T1000 (cell line): Measurements from ENCODE around the gene CEP350.

ENCODE experiments used
- DNase-seq: peaks from one replicate; lab custom pipeline; 2025; ENCODE audit warnings: mixed read lengths; lab: John Stamatoyannopoulos, UW

The CEP350 gene

GRCh38 chr1:180057883-180058396 lies 103.3 kb downstream of the CEP350 start:
- DNase-seq = no peak

GRCh38 chr1:180061019-180061418 lies 106.4 kb downstream of the CEP350 start:
- no peak for DNase-seq

GRCh38 chr1:180062452-180062971 lies 107.9 kb downstream of the CEP350 start:
- DNase-seq = no peak

- DNase-seq = no peak
These were observed 110.8 kb downstream of the CEP350 start for GRCh38 chr1:180065408-180065807.

DNA sequence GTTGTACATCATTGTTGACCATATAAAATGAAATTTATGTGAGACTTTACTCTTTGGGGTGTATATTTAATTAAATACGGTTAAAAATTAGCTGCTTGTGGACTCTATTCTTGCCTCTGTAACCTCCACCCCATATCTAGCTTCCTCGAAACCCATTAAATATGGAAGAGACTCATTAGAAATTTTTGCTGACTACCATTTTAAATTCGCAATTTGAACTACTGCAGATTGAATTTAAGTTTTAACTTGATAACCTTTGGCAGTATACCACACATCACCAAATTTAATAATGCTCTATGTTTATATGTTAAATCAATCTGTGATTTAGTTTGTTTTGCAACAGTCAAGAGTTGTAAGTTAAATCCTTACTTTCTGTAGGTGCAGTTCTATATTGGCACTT lies 111.5 kb downstream of the CEP350 start:
- DNase-seq = no peak

- DNase-seq = no peak
These were observed 115.7 kb downstream of the CEP350 start for GRCh38 chr1:180070286-180070685.

DNA sequence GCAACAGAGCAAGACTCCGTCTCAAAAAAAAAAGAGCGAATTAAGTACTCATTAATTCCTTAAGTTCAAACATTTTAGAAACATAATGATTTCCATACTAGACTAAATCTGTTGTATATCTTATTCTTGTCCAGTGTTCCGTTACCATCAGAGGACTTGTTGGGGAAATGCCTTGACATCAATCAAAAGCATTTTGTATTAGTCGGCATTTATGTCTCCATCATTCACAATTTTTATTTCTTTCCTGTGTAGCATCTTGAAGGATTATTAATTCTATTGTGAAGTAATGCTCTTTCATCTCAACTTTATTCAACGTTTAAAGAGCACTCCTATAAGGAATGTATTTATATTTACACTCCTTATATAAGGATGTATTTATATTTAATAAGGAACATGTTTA lies 117.1 kb downstream of the CEP350 start:
- no peak for DNase-seq

DNA sequence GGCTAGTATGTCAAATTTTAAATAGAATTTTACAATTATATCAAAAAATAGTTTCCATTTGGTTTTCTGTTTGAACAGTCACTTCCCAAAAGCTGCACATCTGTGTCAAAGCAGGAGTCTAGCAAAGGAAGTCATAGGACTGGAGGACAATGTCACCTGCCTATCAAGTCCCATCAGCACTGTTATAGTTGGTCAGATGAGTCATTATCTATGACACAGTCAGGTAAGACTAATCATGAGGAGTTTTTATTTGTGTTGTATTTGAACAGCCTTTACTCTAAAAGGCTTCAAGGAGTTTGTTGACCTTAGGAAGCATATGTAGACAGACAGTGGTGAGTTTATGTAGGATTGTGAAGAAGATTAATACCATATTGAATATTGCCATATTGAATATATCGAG lies 125.8 kb downstream of the CEP350 start:
- no peak for DNase-seq

DNA sequence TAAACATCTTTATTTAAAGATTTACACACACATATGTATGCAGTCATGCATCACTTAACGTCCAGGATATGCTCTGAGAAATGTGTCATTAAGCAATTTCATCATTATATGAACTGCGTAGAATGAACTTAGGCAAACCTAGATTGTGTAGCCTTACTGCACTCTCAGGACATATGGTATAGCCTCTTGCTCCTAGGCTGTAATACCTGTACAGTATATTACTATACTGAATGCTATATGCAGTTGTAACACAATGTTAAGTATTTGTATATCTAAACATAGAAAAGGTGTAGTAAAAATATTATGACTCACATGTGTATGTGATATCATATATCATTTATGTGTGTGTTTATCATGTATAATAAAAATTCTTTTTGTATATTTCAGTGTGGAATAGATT lies 126.9 kb downstream of the CEP350 start:
- DNase-seq = no peak

DNA sequence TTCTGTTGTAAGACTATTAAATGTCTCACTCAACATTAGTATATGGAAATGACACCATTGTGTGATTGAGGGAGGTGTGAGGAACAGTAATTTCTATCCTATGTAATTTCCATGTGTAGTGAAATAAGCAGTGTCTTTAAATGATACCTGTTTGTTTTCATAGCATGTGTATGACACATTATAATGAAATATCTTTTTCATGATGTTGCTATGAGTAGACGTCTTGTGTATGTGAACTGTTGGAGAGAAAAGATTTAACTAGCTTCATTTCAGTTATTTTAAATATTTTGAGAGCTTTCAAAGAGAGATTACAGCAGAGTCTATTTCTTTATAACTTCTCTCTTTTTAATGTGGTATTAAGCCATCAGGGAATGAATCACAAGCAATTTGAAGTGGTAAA lies 128.6 kb downstream of the CEP350 start:
- no peak for DNase-seq

GRCh38 chr1:180084867-180085266 lies 130.3 kb downstream of the CEP350 start:
- no peak for DNase-seq

DNA sequence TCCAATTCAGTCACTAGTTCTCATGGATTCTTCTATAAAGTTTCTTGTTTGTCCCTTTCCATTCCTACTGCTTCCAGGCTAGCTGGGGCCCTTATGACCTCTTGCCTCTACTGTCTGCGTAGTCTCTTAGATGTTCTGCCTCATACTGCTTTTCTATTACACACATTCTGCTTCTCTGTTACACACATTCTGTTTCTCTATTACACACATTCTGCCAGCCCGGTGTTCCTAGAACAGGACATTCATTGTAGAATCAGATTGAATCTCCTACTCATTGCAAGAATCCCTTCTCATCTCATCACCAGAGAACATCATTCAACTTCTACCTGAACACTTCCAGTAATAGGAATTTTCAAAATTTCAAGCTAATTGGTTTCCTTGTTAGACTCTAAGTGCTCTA lies 130.7 kb downstream of the CEP350 start:
- no peak for DNase-seq

DNA sequence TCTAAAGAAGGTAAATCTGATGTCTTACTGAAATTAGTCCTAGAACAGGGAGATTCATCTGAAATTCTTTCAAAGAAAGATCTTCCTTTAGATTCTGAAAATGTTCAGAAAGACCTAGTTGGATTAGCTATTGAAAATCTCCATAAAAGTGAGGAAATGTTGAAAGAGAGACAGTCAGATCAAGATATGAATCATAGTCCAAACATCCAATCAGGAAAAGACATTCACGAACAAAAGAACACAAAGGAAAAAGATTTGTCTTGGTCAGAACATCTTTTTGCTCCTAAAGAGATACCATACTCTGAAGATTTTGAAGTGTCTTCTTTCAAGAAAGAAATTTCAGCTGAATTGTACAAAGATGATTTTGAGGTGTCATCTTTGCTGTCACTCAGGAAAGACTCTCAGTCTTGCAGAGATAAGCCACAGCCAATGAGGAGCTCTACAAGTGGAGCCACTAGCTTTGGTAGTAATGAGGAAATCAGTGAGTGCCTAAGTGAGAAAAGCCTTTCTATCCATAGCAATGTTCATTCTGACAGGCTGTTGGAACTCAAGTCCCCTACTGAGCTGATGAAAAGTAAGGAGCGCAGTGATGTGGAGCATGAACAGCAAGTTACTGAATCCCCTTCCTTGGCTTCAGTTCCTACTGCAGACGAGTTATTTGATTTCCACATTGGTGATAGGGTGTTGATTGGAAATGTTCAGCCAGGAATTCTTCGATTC lies 138.5 kb downstream of the CEP350 start:
- DNase-seq = no peak

DNA sequence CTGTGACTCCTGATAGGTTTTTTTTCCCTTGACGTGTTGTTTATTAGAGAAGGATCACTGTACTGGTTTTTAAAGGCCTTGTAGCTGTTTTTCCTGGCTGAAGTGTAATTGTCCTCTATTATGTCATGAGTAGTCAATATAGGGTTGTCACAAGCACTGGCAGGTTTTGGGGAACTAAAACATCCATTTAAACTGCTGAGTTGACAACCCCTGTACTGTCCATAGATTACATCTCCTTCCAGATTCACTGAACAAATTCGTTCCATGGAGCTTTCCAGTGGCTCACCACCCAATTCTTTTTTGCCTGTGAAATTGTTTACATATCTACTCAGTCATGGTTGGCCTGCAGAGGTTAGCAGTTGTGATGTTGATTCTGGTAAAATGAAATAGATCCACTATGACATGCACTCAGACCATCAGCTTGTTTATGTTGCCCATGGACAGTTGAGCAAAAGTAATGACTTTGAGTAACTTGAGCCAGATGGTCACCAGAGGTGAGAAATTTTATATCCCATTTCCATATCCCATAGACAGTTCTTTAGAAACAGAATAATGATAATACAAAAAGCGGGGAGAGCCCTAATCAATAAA lies 140.2 kb downstream of the CEP350 start:
- no peak for DNase-seq

GRCh38 chr1:180096584-180097325 lies 142.1 kb downstream of the CEP350 start:
- no peak for DNase-seq

- no peak for DNase-seq
These were observed 142.7 kb downstream of the CEP350 start for GRCh38 chr1:180097326-180097605.

GRCh38 chr1:180101411-180101810 lies 146.8 kb downstream of the CEP350 start:
- no peak for DNase-seq

- no peak for DNase-seq
These were observed 149.2 kb downstream of the CEP350 start for GRCh38 chr1:180103819-180104218.

DNA sequence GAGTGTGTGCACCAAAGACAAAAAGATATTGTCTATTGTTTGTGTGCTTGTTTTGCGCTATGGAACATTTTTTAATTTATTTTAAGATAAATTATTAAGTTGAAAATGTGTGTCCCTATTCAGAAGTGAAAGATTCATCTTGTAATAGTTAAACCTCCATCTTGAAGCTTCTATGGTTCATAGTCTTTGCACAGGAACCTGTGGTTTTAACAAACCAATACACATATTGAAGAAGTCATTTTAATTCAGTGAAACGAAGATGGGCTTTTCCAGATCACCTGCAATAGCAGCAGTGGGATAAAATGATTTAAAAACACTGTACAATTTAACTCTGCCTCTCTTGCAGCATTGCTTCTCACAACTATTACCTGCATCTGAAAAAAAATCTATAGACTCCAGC lies 157.5 kb downstream of the CEP350 start:
- no peak for DNase-seq

GRCh38 chr1:180112984-180113647 lies 158.5 kb downstream of the CEP350 start:
- no peak for DNase-seq

- DNase-seq = no peak
These were observed 159.9 kb downstream of the CEP350 start for GRCh38 chr1:180114396-180114945.
